Measurements from ENCODE around the gene FAU. TPM values are rescaled to one million over a fixed set of nuclear protein-coding genes. Genes with fewer than 3 reads are reported as not detected.

FAU gene
- total and polyA plus RNA-seq, 2 of the 13 experiments (the other 11 are each of a cell fraction or from before 2014, with no cell fraction given): 374 to 869 TPM

GRCh38 chr11:65134240-65134951 is 12.5 kb upstream of the FAU start, which contains the start of gene SYVN1 (continued):
- 0 out of 2 replicates have a peak, but pooled peaks have one; percentile 55 for TF ChIP-seq ISX (CRISPR knock-in tag; conservative IDR thresholded peaks at IDR 0.05)
- TF ChIP-seq ATF7-NPFF (CRISPR knock-in tag; IDR thresholded peaks at IDR 0.05; ENCODE audit: low read depth): peak; percentile 43; the same call in 1 of the 2 replicates
- TF ChIP-seq, protein P1, sequence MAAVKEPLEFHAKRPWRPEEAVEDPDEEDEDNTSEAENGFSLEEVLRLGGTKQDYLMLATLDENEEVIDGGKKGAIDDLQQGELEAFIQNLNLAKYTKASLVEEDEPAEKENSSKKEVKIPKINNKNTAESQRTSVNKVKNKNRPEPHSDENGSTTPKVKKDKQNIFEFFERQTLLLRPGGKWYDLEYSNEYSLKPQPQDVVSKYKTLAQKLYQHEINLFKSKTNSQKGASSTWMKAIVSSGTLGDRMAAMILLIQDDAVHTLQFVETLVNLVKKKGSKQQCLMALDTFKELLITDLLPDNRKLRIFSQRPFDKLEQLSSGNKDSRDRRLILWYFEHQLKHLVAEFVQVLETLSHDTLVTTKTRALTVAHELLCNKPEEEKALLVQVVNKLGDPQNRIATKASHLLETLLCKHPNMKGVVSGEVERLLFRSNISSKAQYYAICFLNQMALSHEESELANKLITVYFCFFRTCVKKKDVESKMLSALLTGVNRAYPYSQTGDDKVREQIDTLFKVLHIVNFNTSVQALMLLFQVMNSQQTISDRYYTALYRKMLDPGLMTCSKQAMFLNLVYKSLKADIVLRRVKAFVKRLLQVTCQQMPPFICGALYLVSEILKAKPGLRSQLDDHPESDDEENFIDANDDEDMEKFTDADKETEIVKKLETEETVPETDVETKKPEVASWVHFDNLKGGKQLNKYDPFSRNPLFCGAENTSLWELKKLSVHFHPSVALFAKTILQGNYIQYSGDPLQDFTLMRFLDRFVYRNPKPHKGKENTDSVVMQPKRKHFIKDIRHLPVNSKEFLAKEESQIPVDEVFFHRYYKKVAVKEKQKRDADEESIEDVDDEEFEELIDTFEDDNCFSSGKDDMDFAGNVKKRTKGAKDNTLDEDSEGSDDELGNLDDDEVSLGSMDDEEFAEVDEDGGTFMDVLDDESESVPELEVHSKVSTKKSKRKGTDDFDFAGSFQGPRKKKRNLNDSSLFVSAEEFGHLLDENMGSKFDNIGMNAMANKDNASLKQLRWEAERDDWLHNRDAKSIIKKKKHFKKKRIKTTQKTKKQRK (IDR thresholded peaks at IDR 0.05; ENCODE audit: low read length): no peak
- TF ChIP-seq RBM22 (optimal IDR thresholded peaks at IDR 0.05; ENCODE audit: low read length): no peak
- TF ChIP-seq, protein P2, sequence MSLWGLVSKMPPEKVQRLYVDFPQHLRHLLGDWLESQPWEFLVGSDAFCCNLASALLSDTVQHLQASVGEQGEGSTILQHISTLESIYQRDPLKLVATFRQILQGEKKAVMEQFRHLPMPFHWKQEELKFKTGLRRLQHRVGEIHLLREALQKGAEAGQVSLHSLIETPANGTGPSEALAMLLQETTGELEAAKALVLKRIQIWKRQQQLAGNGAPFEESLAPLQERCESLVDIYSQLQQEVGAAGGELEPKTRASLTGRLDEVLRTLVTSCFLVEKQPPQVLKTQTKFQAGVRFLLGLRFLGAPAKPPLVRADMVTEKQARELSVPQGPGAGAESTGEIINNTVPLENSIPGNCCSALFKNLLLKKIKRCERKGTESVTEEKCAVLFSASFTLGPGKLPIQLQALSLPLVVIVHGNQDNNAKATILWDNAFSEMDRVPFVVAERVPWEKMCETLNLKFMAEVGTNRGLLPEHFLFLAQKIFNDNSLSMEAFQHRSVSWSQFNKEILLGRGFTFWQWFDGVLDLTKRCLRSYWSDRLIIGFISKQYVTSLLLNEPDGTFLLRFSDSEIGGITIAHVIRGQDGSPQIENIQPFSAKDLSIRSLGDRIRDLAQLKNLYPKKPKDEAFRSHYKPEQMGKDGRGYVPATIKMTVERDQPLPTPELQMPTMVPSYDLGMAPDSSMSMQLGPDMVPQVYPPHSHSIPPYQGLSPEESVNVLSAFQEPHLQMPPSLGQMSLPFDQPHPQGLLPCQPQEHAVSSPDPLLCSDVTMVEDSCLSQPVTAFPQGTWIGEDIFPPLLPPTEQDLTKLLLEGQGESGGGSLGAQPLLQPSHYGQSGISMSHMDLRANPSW (CRISPR knock-in tag; IDR thresholded peaks at IDR 0.05; ENCODE audit: borderline replicate concordance): 0 out of 2 replicates have a peak, but pooled peaks have one; percentile 58
- no peak for TF ChIP-seq ZNF512B (CRISPR knock-in tag; IDR thresholded peaks at IDR 0.05; ENCODE audit: borderline replicate concordance)
- no peak; the same call in 1 of the 2 replicates for TF ChIP-seq ZNF674 (CRISPR knock-in tag; IDR thresholded peaks at IDR 0.05; ENCODE audit: low read depth)
- TF ChIP-seq PAX8 (CRISPR knock-in tag; IDR thresholded peaks at IDR 0.05; ENCODE audit: borderline replicate concordance): peak; percentile 88; the same call in 1 of the 2 replicates
- peak; percentile 75; the same call in 1 of the 2 replicates for TF ChIP-seq ZNF552 (CRISPR knock-in tag; IDR thresholded peaks at IDR 0.05; ENCODE audit: borderline replicate concordance)
- TF ChIP-seq NONO (IDR thresholded peaks at IDR 0.05): no peak
- peak; percentile 84 for TF ChIP-seq NONO (CRISPR knock-in tag; conservative IDR thresholded peaks at IDR 0.05)
- no peak for TF ChIP-seq ZMYM2 (CRISPR knock-in tag; IDR thresholded peaks at IDR 0.05)
- TF ChIP-seq, protein P3, sequence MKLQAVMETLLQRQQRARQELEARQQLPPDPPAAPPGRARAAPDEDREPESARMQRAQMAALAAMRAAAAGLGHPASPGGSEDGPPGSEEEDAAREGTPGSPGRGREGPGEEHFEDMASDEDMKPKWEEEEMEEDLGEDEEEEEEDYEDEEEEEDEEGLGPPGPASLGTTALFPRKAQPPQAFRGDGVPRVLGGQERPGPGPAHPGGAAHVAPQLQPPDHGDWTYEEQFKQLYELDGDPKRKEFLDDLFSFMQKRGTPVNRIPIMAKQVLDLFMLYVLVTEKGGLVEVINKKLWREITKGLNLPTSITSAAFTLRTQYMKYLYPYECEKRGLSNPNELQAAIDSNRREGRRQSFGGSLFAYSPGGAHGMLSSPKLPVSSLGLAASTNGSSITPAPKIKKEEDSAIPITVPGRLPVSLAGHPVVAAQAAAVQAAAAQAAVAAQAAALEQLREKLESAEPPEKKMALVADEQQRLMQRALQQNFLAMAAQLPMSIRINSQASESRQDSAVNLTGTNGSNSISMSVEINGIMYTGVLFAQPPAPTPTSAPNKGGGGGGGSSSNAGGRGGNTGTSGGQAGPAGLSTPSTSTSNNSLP (IDR thresholded peaks at IDR 0.05; ENCODE audit: low read depth, low read length): 0 out of 2 replicates have a peak, but pooled peaks have one; percentile 50
- TF ChIP-seq FOXK1 (CRISPR knock-in tag; IDR thresholded peaks at IDR 0.05; ENCODE audit: borderline replicate concordance, low read depth): peak; percentile 73; the same call in 1 of the 2 replicates
- TF ChIP-seq ZNF607 (CRISPR knock-in tag; IDR thresholded peaks at IDR 0.05; ENCODE audit: borderline replicate concordance): peak; percentile 66
- peak; percentile 72 for TF ChIP-seq ZNF235 (CRISPR knock-in tag; IDR thresholded peaks at IDR 0.05; ENCODE audit: borderline replicate concordance)
- TF ChIP-seq ZNF768 (CRISPR knock-in tag; IDR thresholded peaks at IDR 0.05): peak; percentile 24; the same call in 1 of the 2 replicates

Measured in HepG2 (cell line).